22Rv1 (cell line): ENCODE data around the gene WIPF3.

ENCODE experiments used
- CTCF ChIP-seq: fragments of 450-650 bp; IDR thresholded peaks from 2 replicates; pipeline ENCODE4 v1.5.1; 2017; ENCODE audit warnings: mild to moderate bottlenecking
- ZFX ChIP-seq: fragments of 450-650 bp; IDR thresholded peaks from 2 replicates; pipeline ENCODE4 v1.6.1; 2017; ENCODE audit warnings: antibody characterized with exemption, borderline replicate concordance

DNA sequence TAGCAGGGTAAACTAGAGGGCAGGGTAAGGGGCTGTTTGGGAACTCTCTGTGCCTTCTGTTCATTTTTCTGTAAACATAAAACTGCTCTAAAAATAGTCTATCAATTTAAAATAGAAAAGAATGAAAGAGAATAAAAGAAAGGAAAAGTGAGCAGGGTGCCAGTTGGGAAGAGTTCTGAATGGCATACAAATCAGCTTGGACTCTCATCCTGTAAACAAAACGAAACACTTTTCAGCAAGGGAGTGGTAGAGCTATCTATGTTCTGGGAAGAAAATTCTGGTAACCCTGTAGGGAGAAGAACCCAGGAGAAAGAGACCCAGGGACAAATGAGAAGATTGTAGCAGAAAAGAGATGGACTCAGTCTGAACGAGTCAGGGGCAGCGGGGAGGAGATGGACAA is 158.7 kb downstream of the WIPF3 start:
- TF ChIP-seq CTCF (no peak), ZFX (no peak)
